GM12801 (cell line): ENCODE measurements around the gene CPXM1.

ENCODE experiments used
- CTCF ChIP-seq: IDR thresholded peaks from one replicate; pipeline ENCODE4 v1.5.1; 2011; ENCODE audit warnings: control low read depth; ENCODE audit not compliant: insufficient read length; ENCODE audit errors: extremely low read depth

Gene CPXM1

DNA sequence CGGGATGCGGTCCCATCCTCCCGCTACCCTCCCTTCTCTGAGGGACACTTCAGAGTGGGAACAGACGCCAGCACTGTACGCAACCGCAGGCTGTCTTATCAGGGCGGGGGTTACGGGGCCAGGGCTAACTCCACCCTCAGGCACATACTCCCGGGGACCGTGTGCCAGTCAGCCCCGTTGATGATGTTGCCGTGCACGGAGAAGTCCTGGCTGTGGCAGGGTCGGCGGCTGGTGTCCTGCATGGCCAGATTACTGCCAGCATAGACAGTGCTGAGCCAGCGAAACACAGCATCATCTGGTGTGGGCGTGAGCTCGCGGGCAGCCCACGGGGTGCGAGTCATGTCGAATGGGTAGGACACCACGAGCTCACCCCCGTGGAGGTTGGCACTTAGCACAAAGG lies 5.0 kb downstream of the CPXM1 start:
- TF ChIP-seq CTCF, result no peak

DNA sequence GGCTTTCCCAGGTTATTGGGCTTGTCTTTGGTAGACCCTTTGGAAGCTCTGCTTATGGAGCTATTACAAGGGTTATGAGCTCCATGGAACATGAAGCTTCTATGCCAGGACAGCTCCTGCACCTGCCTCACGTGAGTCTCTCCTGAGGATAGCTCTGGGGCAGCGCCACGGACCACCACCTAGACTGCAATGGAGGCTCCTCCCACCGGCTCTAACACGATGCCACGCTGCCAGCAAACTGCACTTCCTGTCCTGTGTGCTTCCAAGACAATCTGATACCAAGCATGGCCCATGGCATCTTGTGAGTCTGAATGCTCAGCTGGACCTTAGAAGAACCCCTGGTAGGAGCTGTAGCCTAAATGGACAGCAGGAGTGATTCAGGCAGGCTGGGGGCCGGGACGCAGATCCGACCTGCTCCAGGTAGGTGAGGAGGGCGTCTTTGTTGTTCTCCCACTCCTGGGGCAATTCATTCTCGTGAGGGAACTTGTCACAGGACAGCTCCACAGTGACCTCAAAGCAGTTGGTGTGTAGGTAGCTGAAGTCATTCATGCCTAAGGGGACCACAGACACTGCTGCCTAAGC lies 5.5 kb downstream of the CPXM1 start:
- no peak for TF ChIP-seq CTCF

DNA sequence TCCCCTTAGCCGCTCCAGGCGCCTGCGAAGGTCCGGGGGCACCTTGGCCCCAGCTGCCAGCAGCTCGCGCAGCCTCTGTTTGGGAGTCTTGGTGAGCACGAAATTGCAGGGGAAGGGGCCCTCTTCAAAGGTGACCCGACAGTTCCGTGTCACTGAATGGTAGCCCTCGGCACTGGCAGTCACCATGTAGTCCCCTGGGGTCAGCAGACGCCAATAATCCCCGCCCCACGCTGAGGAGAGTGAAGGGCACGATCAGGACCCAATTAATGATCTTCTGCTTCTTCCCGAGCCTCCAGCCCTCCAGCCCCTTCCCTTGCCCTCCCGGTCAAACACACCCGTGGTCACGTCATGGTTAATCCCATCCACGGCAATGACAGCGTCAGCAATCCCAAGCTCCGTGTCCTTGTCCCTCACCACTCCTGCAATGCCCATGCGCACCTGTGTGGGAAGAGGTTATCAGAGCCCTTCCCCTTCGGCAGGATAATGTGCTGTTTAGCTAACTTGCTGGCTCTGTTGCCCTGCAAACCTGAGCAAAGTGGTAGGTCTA lies 6.2 kb downstream of the CPXM1 start:
- no peak for TF ChIP-seq CTCF

DNA sequence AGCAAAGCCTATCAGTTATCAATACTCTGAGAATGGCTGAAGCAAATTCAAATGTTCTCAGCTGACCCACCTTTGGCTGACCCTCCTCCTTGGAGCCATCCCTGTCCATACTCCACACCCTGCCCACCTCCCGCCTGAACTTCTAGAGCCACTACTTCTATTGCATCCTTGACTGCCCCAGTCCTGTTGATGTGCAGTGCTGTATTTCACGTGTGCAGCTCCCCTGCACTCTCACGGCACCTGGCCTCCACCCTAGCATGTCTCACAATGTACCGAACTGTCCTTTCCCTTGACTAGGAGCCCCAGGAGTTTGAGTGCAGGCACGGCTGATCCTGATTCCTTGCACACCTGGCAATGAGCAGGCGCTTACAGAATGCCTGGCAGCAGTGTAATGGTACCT lies 7.0 kb downstream of the CPXM1 start:
- no peak for TF ChIP-seq CTCF

- TF ChIP-seq CTCF, result no peak
Observed at GRCh38 chr20:2783908-2784566, 16.4 kb downstream of the CPXM1 start.

DNA sequence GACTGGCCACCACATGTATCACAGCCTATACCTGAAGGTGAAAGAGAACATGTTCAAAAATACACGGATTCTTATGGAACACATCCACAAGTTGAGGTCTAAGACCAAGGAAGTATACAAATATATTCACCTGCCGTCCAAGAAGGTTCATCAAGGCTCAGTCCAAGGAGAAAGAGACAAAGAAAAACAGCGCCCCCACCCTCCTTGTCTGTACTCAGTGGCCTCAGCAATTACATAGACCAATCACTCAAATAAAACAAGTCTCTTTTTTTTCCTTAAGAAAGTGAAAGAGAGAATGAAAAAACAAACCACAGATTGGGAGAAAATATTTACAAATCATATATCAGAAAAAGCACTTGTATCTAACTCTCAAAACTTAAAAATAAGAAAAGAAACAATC lies 19.5 kb downstream of the CPXM1 start:
- no peak for TF ChIP-seq CTCF

DNA sequence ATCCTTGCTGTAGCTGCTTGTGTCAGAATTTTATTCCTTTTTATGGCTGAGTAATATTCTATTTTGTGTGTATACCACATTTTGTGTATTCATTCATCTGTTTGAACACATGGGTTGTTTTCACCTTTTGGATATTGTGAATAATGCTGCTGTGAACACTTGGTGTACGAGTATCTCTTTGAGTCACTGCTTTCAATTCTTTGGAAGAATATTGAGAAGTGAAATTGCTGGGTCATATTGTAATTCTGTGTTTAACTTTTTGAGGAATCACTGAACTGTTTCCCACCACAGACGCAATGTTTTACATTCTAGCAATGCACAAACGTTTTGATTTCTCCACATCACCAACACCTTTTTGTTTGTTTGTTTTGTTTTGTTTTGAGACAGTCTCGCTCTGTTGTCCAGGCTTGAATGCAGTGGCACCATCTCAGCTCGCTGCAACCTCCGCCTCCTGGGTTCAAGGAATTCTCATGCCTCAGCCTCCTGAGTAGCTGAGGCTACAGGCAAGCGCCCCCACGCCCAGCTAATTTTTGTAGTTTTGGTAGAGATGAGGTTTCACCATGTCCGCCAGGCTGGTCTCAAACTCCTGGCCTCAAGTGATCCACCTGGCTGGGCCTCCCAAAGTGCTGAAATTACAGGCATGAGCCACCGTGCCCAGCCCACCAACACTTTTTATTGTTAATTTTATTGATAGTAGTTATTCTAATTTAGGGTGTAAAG lies 21.7 kb downstream of the CPXM1 start:
- TF ChIP-seq CTCF, result no peak
